DMS153 (cell line): Measurements from ENCODE around the gene CYP46A1.
"Not testable (repeated sequence)": the region's sequence is repeated elsewhere in the genome, so short reads cannot be mapped to it uniquely, and the experiment has no call there.

ENCODE experiments used
- DNase-seq: peaks from one replicate; lab custom pipeline; 2025; lab: John Stamatoyannopoulos, UW

CYP46A1 gene

GRCh38 chr14:99657645-99658155 is 26.4 kb upstream of the CYP46A1 start:
- DNase-seq = no peak

- DNase-seq = no peak
These were observed 25.8 kb upstream of the CYP46A1 start for GRCh38 chr14:99658218-99658845.

GRCh38 chr14:99659333-99659741 is 24.8 kb upstream of the CYP46A1 start:
- DNase-seq = no peak

GRCh38 chr14:99660006-99660566 is 24.0 kb upstream of the CYP46A1 start:
- no peak for DNase-seq

- no peak for DNase-seq
These were observed 23.3 kb upstream of the CYP46A1 start for GRCh38 chr14:99660794-99661193.

GRCh38 chr14:99661206-99661605 is 22.9 kb upstream of the CYP46A1 start:
- DNase-seq = not testable (repeated sequence)

GRCh38 chr14:99662846-99663245 is 21.3 kb upstream of the CYP46A1 start:
- DNase-seq = no peak

- no peak for DNase-seq
These were observed 20.6 kb upstream of the CYP46A1 start for GRCh38 chr14:99663386-99664057.

- DNase-seq = no peak
These were observed 19.8 kb upstream of the CYP46A1 start for GRCh38 chr14:99664058-99664936.

- DNase-seq = no peak
These were observed 19.2 kb upstream of the CYP46A1 start for GRCh38 chr14:99664937-99665273.

- no peak for DNase-seq
These were observed 17.6 kb upstream of the CYP46A1 start for GRCh38 chr14:99666533-99666932.

- DNase-seq = no peak
These were observed 17.1 kb upstream of the CYP46A1 start for GRCh38 chr14:99667045-99667444.

GRCh38 chr14:99667821-99668220 is 16.3 kb upstream of the CYP46A1 start:
- no peak for DNase-seq

GRCh38 chr14:99668307-99669295 is 15.5 kb upstream of the CYP46A1 start:
- no peak for DNase-seq

GRCh38 chr14:99670361-99671234 is 13.5 kb upstream of the CYP46A1 start:
- no peak for DNase-seq

GRCh38 chr14:99671235-99672224 is 12.6 kb upstream of the CYP46A1 start:
- DNase-seq = no peak

GRCh38 chr14:99672506-99673304 is 11.4 kb upstream of the CYP46A1 start:
- DNase-seq = no peak
